GM21529 (cell line): ENCODE data around the gene HRK.
"Not testable (repeated sequence)": the region's sequence is repeated elsewhere in the genome, so short reads cannot be mapped to it uniquely, and the experiment has no call there.

Experiments
- ATAC-seq: cut with Tn5 transposase; IDR thresholded peaks from one replicate; pipeline ENCODE4 v1.9.1; 2021; ENCODE audit not compliant: unreplicated experiment

The HRK gene

GRCh38 chr12:116820064-116820656, 61.1 kb downstream of the HRK start:
- ATAC-seq: no peak

GRCh38 chr12:116818948-116819832, 62.1 kb downstream of the HRK start:
- peak; percentile 80 for ATAC-seq

GRCh38 chr12:116818341-116818856, 62.8 kb downstream of the HRK start:
- peak; percentile 7 for ATAC-seq

- ATAC-seq: not testable (repeated sequence)
These were observed 66.5 kb downstream of the HRK start for GRCh38 chr12:116814766-116815165.

- no peak for ATAC-seq
These were observed 67.8 kb downstream of the HRK start for GRCh38 chr12:116813271-116814041.

- no peak for ATAC-seq
These were observed 69.0 kb downstream of the HRK start for GRCh38 chr12:116812238-116812637.

- ATAC-seq: no peak
These were observed 72.8 kb downstream of the HRK start for GRCh38 chr12:116808113-116809105.

GRCh38 chr12:116807546-116807945, 73.7 kb downstream of the HRK start:
- ATAC-seq: no peak

- ATAC-seq: no peak
These were observed 74.3 kb downstream of the HRK start for GRCh38 chr12:116806845-116807440.
